Brain microvascular endothelial cell (primary cell): ENCODE results near the gene TEDC1.

Experiments
- DNase-seq: peaks from one replicate; pipeline ENCODE4 v3.0.0-alpha.2; 2020
- H3K27ac ChIP-seq: fragments of 250-450 bp; sonication (Bioruptor Pico); 2 replicates; pipeline ENCODE4 v1.5.1; 2020; ENCODE audit warnings: mild to moderate bottlenecking, moderate library complexity
- H3K27me3 ChIP-seq: fragments of 250-450 bp; sonication (Bioruptor Pico); replicated peaks from 2 replicates; pipeline ENCODE4 v1.5.1; 2020; ENCODE audit warnings: mild to moderate bottlenecking
- H3K36me3 ChIP-seq: fragments of 250-450 bp; sonication (Bioruptor Pico); replicated peaks from 2 replicates; pipeline ENCODE4 v1.5.1; 2020; ENCODE audit warnings: mild to moderate bottlenecking
- H3K4me3 ChIP-seq: 2 replicates; pipeline ENCODE4 v1.5.1; 2011; ENCODE audit warnings: low read depth, mild to moderate bottlenecking, control low read depth, low read length, moderate library complexity
- CTCF ChIP-seq: IDR thresholded peaks from 2 replicates; pipeline ENCODE4 v1.5.1; 2011; ENCODE audit warnings: low read depth, mild to moderate bottlenecking, moderate library complexity, low read length, control low read depth, inconsistent platforms; ENCODE audit errors: missing control alignments
- in situ Hi-C: cut with HindIII; loops from 2 replicates; pipeline ENCODE4 v1.10.0; 2017; ENCODE audit warnings: low sequenced_read_pairs, low pct_ligation_motif_present

TEDC1 gene

GRCh38 chr14:105531894-105532623, 41.0 kb downstream of the TEDC1 start:
- in situ Hi-C loops = no loop called here
- no peak for TF ChIP-seq CTCF
- no peak overlapping the region for H3K27ac ChIP-seq
- no peak overlapping the region for H3K4me3 ChIP-seq
- H3K36me3 ChIP-seq = no peaks in the 10 kb centered on the region
- H3K27me3 ChIP-seq = no peaks in the 10 kb centered on the region
- DNase-seq = no peak

GRCh38 chr14:105532735-105533141, 41.7 kb downstream of the TEDC1 start:
- no peaks in the 10 kb centered on the region for H3K36me3 ChIP-seq
- H3K4me3 ChIP-seq = no peak overlapping the region
- H3K27me3 ChIP-seq = no peaks in the 10 kb centered on the region
- H3K27ac ChIP-seq = no peak overlapping the region
- TF ChIP-seq CTCF = peak; percentile 66
- in situ Hi-C loops = no loop called here
- DNase-seq = peak; percentile 8

DNA sequence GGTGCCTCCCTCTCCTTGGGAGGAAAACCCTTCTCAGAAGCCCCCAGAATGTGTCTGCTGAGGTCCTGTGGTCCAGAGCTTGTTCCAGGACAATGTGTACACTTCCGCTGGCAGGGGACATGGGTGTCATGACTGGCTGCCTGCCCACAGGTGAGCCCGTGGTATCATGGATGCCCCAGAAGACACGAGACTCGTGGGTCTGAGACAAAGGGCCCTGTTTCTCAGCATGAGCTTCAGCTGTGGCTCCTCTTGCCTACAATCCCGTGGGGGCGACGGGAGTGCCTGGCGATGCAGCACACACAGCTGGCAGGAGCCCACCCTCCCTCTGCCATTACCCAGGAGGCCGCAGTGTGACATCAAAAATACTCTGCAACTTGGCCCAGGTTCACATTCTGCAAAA, 42.3 kb downstream of the TEDC1 start:
- H3K36me3 ChIP-seq = no peaks in the 10 kb centered on the region
- no peak overlapping the region for H3K27ac ChIP-seq
- in situ Hi-C loops = no loop called here
- H3K4me3 ChIP-seq = no peak overlapping the region
- H3K27me3 ChIP-seq = no peaks in the 10 kb centered on the region
- DNase-seq = no peak
- no peak for TF ChIP-seq CTCF

GRCh38 chr14:105533811-105534498, 42.9 kb downstream of the TEDC1 start:
- in situ Hi-C loops = no loop called here
- Histone ChIP-seq H3K36me3 (no peaks in the 10 kb centered on the region), H3K4me3 (no peak overlapping the region), H3K27ac (no peak overlapping the region), H3K27me3 (no peaks in the 10 kb centered on the region)
- no peak for TF ChIP-seq CTCF
- DNase-seq = no peak

DNA sequence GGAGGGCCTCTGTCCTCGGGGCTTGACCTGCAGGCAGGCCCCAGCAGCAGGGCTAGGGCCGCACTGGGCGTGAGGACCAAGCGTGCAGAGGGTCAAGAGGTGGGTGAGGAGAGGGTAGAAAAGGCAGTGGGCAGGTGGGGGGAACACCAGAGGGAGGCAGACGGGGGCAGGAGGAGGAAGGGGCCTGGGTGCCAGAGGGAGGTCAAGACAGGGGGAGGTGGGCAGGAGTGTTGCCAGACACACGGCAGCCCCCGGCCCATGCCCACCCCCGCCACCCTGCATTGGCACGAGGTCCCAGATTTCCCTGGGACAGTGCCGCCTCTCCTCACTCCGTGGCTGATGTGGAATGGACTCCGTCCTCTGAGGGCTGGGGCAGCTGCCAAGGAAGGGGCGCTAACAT, 43.5 kb downstream of the TEDC1 start:
- no peak for TF ChIP-seq CTCF
- in situ Hi-C loops = no loop called here
- no peak overlapping the region for H3K27ac ChIP-seq

More for the DNA sequence above, 43.5 kb downstream of the TEDC1 start:
- DNase-seq = no peak
- no peak overlapping the region for H3K4me3 ChIP-seq
- H3K36me3 ChIP-seq = no peaks in the 10 kb centered on the region
- no peaks in the 10 kb centered on the region for H3K27me3 ChIP-seq
